HG03135 (cell line): ENCODE data around the gene FNDC5.

Experiments used
- ATAC-seq: cut with Tn5 transposase; IDR thresholded peaks from one replicate; pipeline ENCODE4 v1.9.1; 2021; ENCODE audit warnings: mild to moderate bottlenecking, moderate library complexity; ENCODE audit not compliant: unreplicated experiment

FNDC5 gene

GRCh38 chr1:32817815-32818786 is 52.6 kb downstream of the FNDC5 start:
- ATAC-seq, result peak; percentile 9

DNA sequence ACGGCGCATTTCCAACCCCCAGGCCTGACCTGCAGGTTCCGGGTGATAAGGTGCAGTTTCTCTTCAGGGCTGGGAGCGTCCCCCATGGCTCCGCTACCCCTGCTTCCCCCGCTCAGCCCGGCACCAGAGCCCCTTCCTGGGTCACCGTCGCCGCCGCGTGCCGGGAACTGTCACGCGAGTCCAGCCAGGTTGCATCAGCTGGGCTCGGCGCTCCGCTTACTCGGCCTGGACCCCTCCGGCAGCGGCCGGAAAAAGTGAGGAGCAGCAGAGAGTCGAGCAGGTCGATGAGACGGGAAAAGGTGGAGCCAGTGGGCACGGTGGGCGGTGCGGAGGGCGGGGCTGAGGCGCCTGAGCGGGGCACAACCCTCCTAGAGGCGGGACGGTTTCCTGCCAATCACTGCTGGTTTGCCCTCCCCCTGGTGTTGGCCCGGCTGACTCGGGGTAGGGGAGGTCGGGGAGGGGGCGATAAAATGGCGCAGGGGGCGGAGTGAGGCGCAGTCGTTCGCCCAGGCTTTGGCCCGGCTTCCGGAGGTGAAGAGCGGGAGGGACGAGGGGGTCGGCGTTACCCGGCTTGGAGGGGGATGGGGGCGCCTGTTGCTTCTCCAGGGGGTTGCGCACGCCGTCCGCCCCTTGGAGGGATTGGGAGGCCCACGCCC is 53.4 kb downstream of the FNDC5 start, which contains the start of the genes S100PBP and YARS1:
Gene S100PBP, plus strand, starts transcription at position 495 of the 656 bp plus-strand sequence. CDS start 8,447 bp downstream, outside the sequence.
Gene YARS1, minus strand, starts transcription at position 200 of the 656 bp plus-strand sequence. Its CDS starts 114 bp downstream, at position 86.
- ATAC-seq, result peak; percentile 88

- ATAC-seq, result peak; percentile 1
Measured at GRCh38 chr1:32816676-32817158, 54.0 kb downstream of the FNDC5 start.

GRCh38 chr1:32813941-32814739 is 56.6 kb downstream of the FNDC5 start:
- no peak for ATAC-seq
